GM10847 (cell line): Measurements from ENCODE around the gene HRH3.

Experiments used
- POLR2A ChIP-seq: IDR thresholded peaks from 2 replicates; pipeline ENCODE4 v1.6.1; 2011; ENCODE audit not compliant: insufficient read length; ENCODE audit errors: extremely low read depth

The HRH3 gene

GRCh38 chr20:62226707-62227590, 6.9 kb upstream of the HRH3 start:
- TF ChIP-seq POLR2A = no peak

- no peak for TF ChIP-seq POLR2A
These were observed 6.0 kb upstream of the HRH3 start for GRCh38 chr20:62225820-62226635.

GRCh38 chr20:62225026-62225425, 4.9 kb upstream of the HRH3 start:
- no peak for TF ChIP-seq POLR2A

GRCh38 chr20:62224113-62224855, 4.2 kb upstream of the HRH3 start:
- TF ChIP-seq POLR2A = no peak

- no peak for TF ChIP-seq POLR2A
These were observed 3.5 kb upstream of the HRH3 start for GRCh38 chr20:62223571-62223970.

GRCh38 chr20:62222972-62223371, 2.9 kb upstream of the HRH3 start:
- no peak for TF ChIP-seq POLR2A

- no peak for TF ChIP-seq POLR2A
These were observed 2.3 kb upstream of the HRH3 start for GRCh38 chr20:62222266-62222850.

- no peak for TF ChIP-seq POLR2A
These were observed 839 bp upstream of the HRH3 start for GRCh38 chr20:62220666-62221568.

- no peak for TF ChIP-seq POLR2A
These were observed 732 bp downstream of the HRH3 start for GRCh38 chr20:62219101-62219991.

- TF ChIP-seq POLR2A = no peak
These were observed 1.9 kb downstream of the HRH3 start for GRCh38 chr20:62217913-62218773.

- no peak for TF ChIP-seq POLR2A
These were observed 3.2 kb downstream of the HRH3 start for GRCh38 chr20:62216636-62217566.
